ENCODE measurements around the gene MRPL28.

DNA sequence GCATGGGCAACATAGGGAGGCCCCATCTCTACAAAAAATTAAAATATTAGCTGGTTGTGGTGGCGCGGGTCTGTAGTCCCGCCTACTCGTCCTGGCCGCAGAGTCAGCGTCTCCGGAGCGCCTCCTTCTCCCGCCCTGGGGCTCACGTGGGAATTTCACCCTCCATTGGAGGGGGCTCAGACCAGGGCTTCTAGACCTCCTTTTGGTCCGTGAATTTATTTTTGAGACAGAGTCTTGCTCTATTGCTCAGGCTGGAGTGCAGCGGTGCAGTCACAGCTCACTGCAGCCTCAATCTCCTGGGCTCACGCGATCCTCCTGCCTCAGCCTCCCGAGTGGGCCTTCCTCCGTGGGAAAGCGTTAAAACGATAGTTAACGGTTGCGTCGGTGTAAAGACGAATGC, 26.3 kb upstream of the MRPL28 start:
- TF ChIP-seq CTCF (IDR thresholded peaks at IDR 0.05) (no peak), EP300 (IDR thresholded peaks at IDR 0.05) (no peak), POLR2A (IDR thresholded peaks at IDR 0.05) (no peak)

Measured in ovary (tissue), 3 donors.